OCI-LY7 (cell line): ENCODE data around the gene SNAP29. TPM values are rescaled to one million over a fixed set of nuclear protein-coding genes. Genes with fewer than 3 reads are reported as not detected.

ENCODE experiments used
- BruUV-seq: library from RNA; stranded (reverse); fragments of 400-500 nt; replicated peaks from 2 replicates; lab custom pipeline; 2021; lab: Mats Ljungman, UMichigan
- CTCF ChIA-PET: fragments of 300-600 bp; sonication (Branson Sonifier 250); formaldehyde crosslinking; loops from one replicate; lab custom pipeline; 2022; ENCODE audit warnings: antibody characterized with exemption; ENCODE audit not compliant: unreplicated experiment; lab: Charles Lee
- POLR2A ChIA-PET: fragments of 300-600 bp; sonication (Branson Sonifier 250); formaldehyde crosslinking; loops from one replicate; lab custom pipeline; 2022; ENCODE audit warnings: antibody characterized with exemption; lab: Charles Lee
- DNase-seq: peaks from one replicate; pipeline ENCODE4 v3.0.0-alpha.2; 2015; ENCODE audit warnings: low spot score
- H2AFZ ChIP-seq: fragments of 200-600 bp; sonication (generic), shearing (Covaris generic); 2 replicates; pipeline ENCODE4 v1.6.1; 2014; ENCODE audit warnings: mild to moderate bottlenecking, antibody characterized with exemption, low read length, moderate library complexity
- H3K27ac ChIP-seq: fragments of 200-600 bp; sonication (generic); 2 replicates; pipeline ENCODE4 v1.5.1; 2014; ENCODE audit warnings: mixed run types, low read depth, mild to moderate bottlenecking, moderate library complexity, low read length, inconsistent platforms; ENCODE audit not compliant: poor library complexity, severe bottlenecking
- H3K36me3 ChIP-seq: fragments of 200-600 bp; sonication (generic); 2 replicates; pipeline ENCODE4 v1.6.1; 2014; ENCODE audit warnings: mild to moderate bottlenecking, antibody characterized with exemption, low read length, moderate library complexity, mixed read lengths; ENCODE audit not compliant: insufficient read depth
- H3K4me1 ChIP-seq: fragments of 200-600 bp; sonication (generic); 2 replicates; pipeline ENCODE4 v1.5.1; 2014; ENCODE audit warnings: mild to moderate bottlenecking, low read length; ENCODE audit not compliant: insufficient read depth, poor library complexity, severe bottlenecking
- H3K4me2 ChIP-seq: fragments of 200-600 bp; sonication (generic); 2 replicates; pipeline ENCODE4 v1.6.1; 2014; ENCODE audit warnings: mild to moderate bottlenecking, low read length
- H3K4me3 ChIP-seq: fragments of 200-600 bp; sonication (generic); 2 replicates; pipeline ENCODE4 v1.5.1; 2014; ENCODE audit warnings: mild to moderate bottlenecking, low read depth, low read length; ENCODE audit not compliant: poor library complexity, severe bottlenecking
- H3K79me2 ChIP-seq: fragments of 200-600 bp; sonication (generic); 2 replicates; pipeline ENCODE4 v1.6.1; 2016; ENCODE audit warnings: low read depth, mild to moderate bottlenecking, low read length, moderate library complexity, mixed read lengths; ENCODE audit not compliant: insufficient read depth
- H3K9me2 ChIP-seq: fragments of 200-600 bp; sonication (generic); 2 replicates; pipeline ENCODE4 v1.6.1; 2016; ENCODE audit warnings: mild to moderate bottlenecking, low read length, mixed read lengths; ENCODE audit not compliant: insufficient read depth
- H3K9me3 ChIP-seq: fragments of 200-600 bp; sonication (generic); 2 replicates; pipeline ENCODE4 v1.6.1; 2014; ENCODE audit warnings: mild to moderate bottlenecking, mixed run types, low read length, mixed read lengths
- H4K20me1 ChIP-seq: fragments of 200-600 bp; sonication (generic); 2 replicates; pipeline ENCODE4 v1.6.1; 2014; ENCODE audit warnings: mild to moderate bottlenecking, antibody characterized with exemption, low read length, moderate library complexity, mixed read lengths; ENCODE audit not compliant: insufficient read depth
- EZH2phosphoT487 ChIP-seq: fragments of 200-600 bp; sonication (generic); IDR thresholded peaks from 2 replicates; pipeline ENCODE4 v1.6.1; 2018; ENCODE audit warnings: low read depth, borderline replicate concordance, mild to moderate bottlenecking, mixed run types, antibody characterized with exemption, low read length, moderate library complexity, mixed read lengths
- intact Hi-C: fragments of 100-400 bp; cut with micrococcal nuclease; formaldehyde crosslinking; loops from one replicate; pipeline ENCODE4 v1.10.0; 2022; ENCODE audit not compliant: unreplicated experiment
- total RNA-seq, 2 experiments: library from RNA; depleted of rRNA in 1 of 2; stranded (reverse); fragments of >200 nt in 1 of 2; shearing (Covaris generic) in 1 of 2; gene quantifications; 2 replicates each; pipeline ENCODE4 v1.2.3, GENCODE V29; 2014 to 2022
- TF ChIP-seq, protein P1 (sequence below): fragments of 200-600 bp; sonication (generic); conservative IDR thresholded peaks from 2 replicates; pipeline ENCODE4 v1.5.1; 2014; ENCODE audit warnings: mild to moderate bottlenecking, antibody characterized with exemption, low read length, moderate library complexity, mixed read lengths

Gene SNAP29
- total RNA-seq, 2 experiments from 2014 or later = 12.7 to 26.9 TPM

DNA sequence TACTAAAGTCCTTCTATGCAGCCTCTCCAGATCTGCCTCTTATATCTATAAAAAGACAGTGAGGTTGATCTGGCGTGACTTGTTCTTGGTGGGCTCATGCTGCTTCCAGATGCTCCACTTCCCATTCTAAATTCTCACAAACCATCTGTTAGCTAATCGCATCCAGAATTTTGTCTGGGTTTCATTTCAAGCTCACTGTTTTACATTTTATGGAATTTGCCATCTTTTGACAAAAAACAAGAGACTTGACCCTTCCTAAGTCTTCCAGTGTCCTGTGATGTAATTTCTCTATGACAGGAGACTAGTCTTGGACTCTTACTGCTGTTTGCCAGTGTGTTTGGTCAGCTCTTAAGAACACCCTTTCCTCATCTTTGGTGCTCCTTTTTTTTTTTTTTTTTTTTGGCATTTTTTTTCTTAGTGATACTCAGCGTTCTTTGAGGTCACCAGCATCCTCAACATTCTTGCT is 81.4 kb downstream of the SNAP29 start:
- peaks cover 7% of the 10 kb centered on the region for H3K4me1 ChIP-seq
- ChIA-PET POLR2A (interaction anchor here (0.6 kb wide), 1 partner anchor 169 kb away, joined by 3 read pairs; no protein-coding TSS in a partner anchor), CTCF (no interaction called here)
- peaks cover 80% of the 10 kb centered on the region for H3K36me3 ChIP-seq
- no peak for DNase-seq
- intact Hi-C loops = no loop called here
- H3K79me2 ChIP-seq = peaks cover 100% of the 10 kb centered on the region
- no peak overlapping the region for H3K27ac ChIP-seq
- no TSS peak for BruUV-seq
- H3K9me2 ChIP-seq = no peaks in the 10 kb centered on the region
- no peak overlapping the region for H2AFZ ChIP-seq
- H3K4me3 ChIP-seq = no peak overlapping the region
- no peak overlapping the region for H3K4me2 ChIP-seq
- peaks cover 35% of the 10 kb centered on the region; the same call in 1 of the 2 replicates for H4K20me1 ChIP-seq
- no peaks in the 10 kb centered on the region for H3K9me3 ChIP-seq
- TF ChIP-seq, protein P1, sequence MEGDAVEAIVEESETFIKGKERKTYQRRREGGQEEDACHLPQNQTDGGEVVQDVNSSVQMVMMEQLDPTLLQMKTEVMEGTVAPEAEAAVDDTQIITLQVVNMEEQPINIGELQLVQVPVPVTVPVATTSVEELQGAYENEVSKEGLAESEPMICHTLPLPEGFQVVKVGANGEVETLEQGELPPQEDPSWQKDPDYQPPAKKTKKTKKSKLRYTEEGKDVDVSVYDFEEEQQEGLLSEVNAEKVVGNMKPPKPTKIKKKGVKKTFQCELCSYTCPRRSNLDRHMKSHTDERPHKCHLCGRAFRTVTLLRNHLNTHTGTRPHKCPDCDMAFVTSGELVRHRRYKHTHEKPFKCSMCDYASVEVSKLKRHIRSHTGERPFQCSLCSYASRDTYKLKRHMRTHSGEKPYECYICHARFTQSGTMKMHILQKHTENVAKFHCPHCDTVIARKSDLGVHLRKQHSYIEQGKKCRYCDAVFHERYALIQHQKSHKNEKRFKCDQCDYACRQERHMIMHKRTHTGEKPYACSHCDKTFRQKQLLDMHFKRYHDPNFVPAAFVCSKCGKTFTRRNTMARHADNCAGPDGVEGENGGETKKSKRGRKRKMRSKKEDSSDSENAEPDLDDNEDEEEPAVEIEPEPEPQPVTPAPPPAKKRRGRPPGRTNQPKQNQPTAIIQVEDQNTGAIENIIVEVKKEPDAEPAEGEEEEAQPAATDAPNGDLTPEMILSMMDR = no peak
- no peak for TF ChIP-seq EZH2phosphoT487

Other genes starting within 250 kb of the SNAP29 start
- gene SERPIND1, start 84.9 kb upstream of the SNAP29 start, total RNA-seq (2014; rRNA removed; shearing (Covaris generic)) = not detected in 2 replicates
- not detected in 2 replicates for gene SERPIND1, start 84.9 kb upstream of the SNAP29 start, total RNA-seq (2022)
- 43.9 and 46.9 TPM in 2 replicates for gene PI4KA, start 196 bp upstream of the SNAP29 start, total RNA-seq (2014; rRNA removed; shearing (Covaris generic))
- gene PI4KA, start 196 bp upstream of the SNAP29 start, total RNA-seq (2022) = 95.7 and 100 TPM in 2 replicates
- gene CRKL, start 58.4 kb downstream of the SNAP29 start, total RNA-seq (2014; rRNA removed; shearing (Covaris generic)) = 47.5 and 57.7 TPM in 2 replicates
- 70.9 and 73.4 TPM in 2 replicates for gene CRKL, start 58.4 kb downstream of the SNAP29 start, total RNA-seq (2022)
- 0.47 TPM in 1 of 2 replicates, not detected in the other for gene AIFM3, start 108.2 kb downstream of the SNAP29 start, total RNA-seq (2014; rRNA removed; shearing (Covaris generic))
- gene AIFM3, start 108.2 kb downstream of the SNAP29 start, total RNA-seq (2022) = not detected in 2 replicates
- gene LZTR1, start 123.3 kb downstream of the SNAP29 start, total RNA-seq (2014; rRNA removed; shearing (Covaris generic)) = 46.8 and 48.3 TPM in 2 replicates
- gene LZTR1, start 123.3 kb downstream of the SNAP29 start, total RNA-seq (2022) = 54.9 and 61.8 TPM in 2 replicates
- 60.4 and 73.0 TPM in 2 replicates for gene THAP7, start 143.1 kb downstream of the SNAP29 start, total RNA-seq (2014; rRNA removed; shearing (Covaris generic))
- gene THAP7, start 143.1 kb downstream of the SNAP29 start, total RNA-seq (2022) = 35.8 and 36.3 TPM in 2 replicates
- 0.06 TPM in 1 of 2 replicates, not detected in the other for gene P2RX6, start 156.2 kb downstream of the SNAP29 start, total RNA-seq (2014; rRNA removed; shearing (Covaris generic))
- gene P2RX6, start 156.2 kb downstream of the SNAP29 start, total RNA-seq (2022) = 0.30 and 0.32 TPM in 2 replicates
- gene SLC7A4, start 173.6 kb downstream of the SNAP29 start, total RNA-seq (2014; rRNA removed; shearing (Covaris generic)) = not detected in 2 replicates
- not detected in 2 replicates for gene SLC7A4, start 173.6 kb downstream of the SNAP29 start, total RNA-seq (2022)
- not detected in 2 replicates for gene LRRC74B, start 186.9 kb downstream of the SNAP29 start, total RNA-seq (2014; rRNA removed; shearing (Covaris generic))
- gene LRRC74B, start 186.9 kb downstream of the SNAP29 start, total RNA-seq (2022) = not detected in 2 replicates